Measurements from ENCODE around the gene EIF4E1B.
A peak's percentile ranks its signal among the peaks of the same experiment; 100 is the strongest.

Gene EIF4E1B

GRCh38 chr5:176606875-176607274 lies 23.6 kb upstream of the EIF4E1B start:
- no peak for DNase-seq

- no peak for DNase-seq
These were observed 22.3 kb upstream of the EIF4E1B start for GRCh38 chr5:176608142-176608705.

GRCh38 chr5:176608937-176609723 lies 21.3 kb upstream of the EIF4E1B start:
- DNase-seq: no peak

GRCh38 chr5:176609724-176610434 lies 20.6 kb upstream of the EIF4E1B start, which contains the start of gene GPRIN1:
GPRIN1 (minus strand) TSS chr5:176610156; CDS start chr5:176599834, 10,322 bp downstream.
- DNase-seq: peak; percentile 86

GRCh38 chr5:176610435-176610773 lies 20.1 kb upstream of the EIF4E1B start:
- no peak for DNase-seq

- peak; percentile 68 for DNase-seq
These were observed 19.0 kb upstream of the EIF4E1B start for GRCh38 chr5:176611435-176611834.

GRCh38 chr5:176612008-176612407 lies 18.5 kb upstream of the EIF4E1B start:
- no peak for DNase-seq

- DNase-seq: no peak
These were observed 17.6 kb upstream of the EIF4E1B start for GRCh38 chr5:176612855-176613254.

GRCh38 chr5:176614805-176615478 lies 15.5 kb upstream of the EIF4E1B start:
- no peak for DNase-seq

GRCh38 chr5:176616511-176616910 lies 14.0 kb upstream of the EIF4E1B start:
- DNase-seq: no peak

- DNase-seq: no peak
These were observed 11.7 kb upstream of the EIF4E1B start for GRCh38 chr5:176618783-176619182.

- peak; percentile 88 for DNase-seq
These were observed 11.3 kb upstream of the EIF4E1B start for GRCh38 chr5:176619203-176619568.

GRCh38 chr5:176619569-176620332 lies 10.7 kb upstream of the EIF4E1B start:
- DNase-seq: no peak

- no peak for DNase-seq
These were observed 10.0 kb upstream of the EIF4E1B start for GRCh38 chr5:176620333-176620981.

GRCh38 chr5:176621661-176622079 lies 8.8 kb upstream of the EIF4E1B start:
- no peak for DNase-seq

- DNase-seq: no peak
These were observed 6.3 kb upstream of the EIF4E1B start for GRCh38 chr5:176624142-176624541.

- DNase-seq: no peak
These were observed 5.5 kb upstream of the EIF4E1B start for GRCh38 chr5:176624938-176625337.

- no peak for DNase-seq
These were observed 5.0 kb upstream of the EIF4E1B start for GRCh38 chr5:176625512-176625911.

GRCh38 chr5:176625966-176626875 lies 4.3 kb upstream of the EIF4E1B start:
- no peak for DNase-seq

GRCh38 chr5:176626876-176627236 lies 3.6 kb upstream of the EIF4E1B start:
- no peak for DNase-seq

GRCh38 chr5:176627582-176627981 lies 2.9 kb upstream of the EIF4E1B start:
- DNase-seq: no peak
